HG03159 (cell line): ENCODE data around the gene SORL1-AS1.

Source experiments
- ATAC-seq: cut with Tn5 transposase; IDR thresholded peaks from one replicate; pipeline ENCODE4 v1.9.1; 2021; ENCODE audit warnings: mild to moderate bottlenecking, moderate library complexity; ENCODE audit not compliant: unreplicated experiment

The SORL1-AS1 gene

GRCh38 chr11:121453589-121454299 lies 977 bp upstream of the SORL1-AS1 start:
- ATAC-seq: no peak

- peak; percentile 51 for ATAC-seq
Measured at GRCh38 chr11:121451986-121452608, 670 bp downstream of the SORL1-AS1 start, which contains the start of gene SORL1. SORL1 (plus strand) TSS chr11:121452314; CDS start chr11:121452332, 18 bp downstream.

GRCh38 chr11:121451178-121451985 lies 1.4 kb downstream of the SORL1-AS1 start:
- peak; percentile 2 for ATAC-seq

GRCh38 chr11:121450401-121450800 lies 2.4 kb downstream of the SORL1-AS1 start:
- ATAC-seq: no peak

GRCh38 chr11:121449626-121450025 lies 3.1 kb downstream of the SORL1-AS1 start:
- no peak for ATAC-seq

GRCh38 chr11:121449123-121449522 lies 3.6 kb downstream of the SORL1-AS1 start:
- ATAC-seq: no peak

- no peak for ATAC-seq
Measured at GRCh38 chr11:121448431-121448941, 4.3 kb downstream of the SORL1-AS1 start.

GRCh38 chr11:121448011-121448410 lies 4.8 kb downstream of the SORL1-AS1 start:
- no peak for ATAC-seq

- ATAC-seq: peak; percentile 35
Measured at GRCh38 chr11:121446752-121447156, 6.0 kb downstream of the SORL1-AS1 start.

- no peak for ATAC-seq
Measured at GRCh38 chr11:121445071-121445768, 7.5 kb downstream of the SORL1-AS1 start.

GRCh38 chr11:121444526-121444925 lies 8.2 kb downstream of the SORL1-AS1 start:
- ATAC-seq: no peak

- ATAC-seq: no peak
Measured at GRCh38 chr11:121443688-121444275, 9.0 kb downstream of the SORL1-AS1 start.

- no peak for ATAC-seq
Measured at GRCh38 chr11:121441521-121441920, 11.2 kb downstream of the SORL1-AS1 start.

GRCh38 chr11:121439759-121440158 lies 13.0 kb downstream of the SORL1-AS1 start:
- no peak for ATAC-seq

- no peak for ATAC-seq
Measured at GRCh38 chr11:121439337-121439736, 13.4 kb downstream of the SORL1-AS1 start.

GRCh38 chr11:121437686-121438078 lies 15.1 kb downstream of the SORL1-AS1 start:
- ATAC-seq: no peak

GRCh38 chr11:121437018-121437685 lies 15.6 kb downstream of the SORL1-AS1 start:
- no peak for ATAC-seq

GRCh38 chr11:121435551-121436511 lies 16.9 kb downstream of the SORL1-AS1 start:
- no peak for ATAC-seq

- no peak for ATAC-seq
Measured at GRCh38 chr11:121435132-121435531, 17.6 kb downstream of the SORL1-AS1 start.
